HG02642 (cell line): ENCODE data around the gene CRK.

Experiments
- ATAC-seq: cut with Tn5 transposase; IDR thresholded peaks from one replicate; pipeline ENCODE4 v1.9.1; 2021; ENCODE audit warnings: mild to moderate bottlenecking; ENCODE audit not compliant: unreplicated experiment, poor library complexity

Gene CRK

GRCh38 chr17:1486802-1487695 lies 31.0 kb upstream of the CRK start:
- no peak for ATAC-seq

DNA sequence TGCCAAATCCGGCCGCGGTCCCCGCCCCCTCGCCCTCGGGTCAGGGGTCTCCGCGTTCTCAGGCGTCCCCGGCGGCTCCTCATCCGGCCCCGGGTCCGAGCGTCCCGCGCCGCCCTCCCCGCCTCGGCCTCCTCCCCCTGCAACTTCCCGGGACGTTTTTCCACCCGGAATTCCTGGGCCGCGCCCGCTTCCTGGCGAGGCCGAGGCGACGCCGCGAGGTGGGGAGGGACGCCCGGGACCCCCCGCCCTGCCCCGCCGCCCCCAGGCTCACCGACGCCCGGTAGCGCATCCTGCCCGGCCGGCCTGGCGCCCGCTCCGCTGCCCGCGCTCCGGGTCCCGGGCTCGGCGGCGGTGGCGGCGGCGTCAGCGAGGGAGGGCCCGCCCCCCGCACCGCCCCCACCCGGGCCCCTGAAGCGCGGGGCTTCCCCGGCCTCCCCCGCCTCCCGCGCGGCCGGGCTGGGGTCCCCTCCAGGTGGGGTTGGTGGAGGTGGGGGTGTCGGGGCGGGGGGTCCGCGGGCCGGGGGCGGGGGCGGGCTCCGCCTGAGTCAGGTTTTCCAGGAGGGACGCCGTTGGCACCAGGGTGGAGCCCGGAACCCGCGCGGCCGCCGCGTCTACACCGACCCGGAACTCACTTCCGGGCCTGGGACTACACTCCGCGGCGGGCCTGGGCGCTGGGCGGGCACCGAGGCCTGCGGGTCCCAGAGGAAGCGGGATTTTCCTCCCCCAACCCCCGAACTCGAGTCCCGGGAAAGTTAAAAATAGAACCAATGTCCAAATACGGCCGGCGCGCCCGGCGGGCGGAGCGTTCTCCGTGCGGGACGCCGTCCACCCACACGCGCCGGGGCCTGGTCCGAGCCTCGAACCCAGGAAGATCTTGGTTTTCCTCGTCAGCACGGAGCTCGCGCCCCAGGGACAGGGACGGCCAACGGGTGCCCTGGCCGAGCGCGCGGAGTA lies 29.7 kb upstream of the CRK start:
- peak; percentile 33 for ATAC-seq

GRCh38 chr17:1484676-1485422 lies 28.8 kb upstream of the CRK start:
- ATAC-seq: peak; percentile 33

GRCh38 chr17:1484060-1484535 lies 28.1 kb upstream of the CRK start:
- ATAC-seq: no peak

GRCh38 chr17:1482680-1483079 lies 26.6 kb upstream of the CRK start:
- ATAC-seq: no peak

GRCh38 chr17:1481736-1482135 lies 25.7 kb upstream of the CRK start:
- no peak for ATAC-seq

DNA sequence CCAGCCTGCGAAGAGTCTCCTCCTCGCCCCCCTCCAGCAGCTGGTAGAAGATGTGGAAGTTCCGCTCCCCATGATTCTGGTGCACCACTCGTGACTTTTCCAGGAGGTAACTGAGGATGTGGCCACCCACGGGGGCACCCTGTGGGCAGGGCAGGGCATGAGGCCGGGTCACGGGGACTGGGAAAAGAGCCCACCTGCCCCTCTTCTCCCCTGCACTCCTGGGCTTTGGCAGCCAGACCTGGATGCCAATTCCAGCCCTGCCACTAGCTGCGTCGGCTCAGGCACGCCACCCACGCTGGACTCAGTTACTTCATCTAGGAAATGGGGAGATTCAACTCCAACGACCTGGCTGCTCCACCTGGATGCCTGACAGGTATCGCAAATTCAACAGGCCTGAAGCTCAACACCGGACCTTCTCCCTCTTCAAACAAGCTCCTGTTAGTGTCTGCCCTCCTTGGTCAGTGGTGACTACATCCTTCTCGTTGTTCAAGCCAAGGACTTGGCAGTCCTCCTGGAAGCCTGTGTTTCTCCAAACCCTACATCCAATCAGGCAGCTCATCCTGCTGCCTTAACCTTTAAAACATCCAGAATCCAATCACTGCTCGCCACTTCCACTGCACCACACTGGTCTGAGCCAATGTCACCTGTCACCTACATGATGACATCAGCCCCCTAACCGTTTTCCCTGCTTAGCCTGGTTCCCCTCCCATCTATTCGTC lies 24.9 kb upstream of the CRK start:
- ATAC-seq: no peak

GRCh38 chr17:1478418-1478817 lies 22.4 kb upstream of the CRK start:
- ATAC-seq: no peak

GRCh38 chr17:1475321-1475854 lies 19.4 kb upstream of the CRK start:
- ATAC-seq: no peak

DNA sequence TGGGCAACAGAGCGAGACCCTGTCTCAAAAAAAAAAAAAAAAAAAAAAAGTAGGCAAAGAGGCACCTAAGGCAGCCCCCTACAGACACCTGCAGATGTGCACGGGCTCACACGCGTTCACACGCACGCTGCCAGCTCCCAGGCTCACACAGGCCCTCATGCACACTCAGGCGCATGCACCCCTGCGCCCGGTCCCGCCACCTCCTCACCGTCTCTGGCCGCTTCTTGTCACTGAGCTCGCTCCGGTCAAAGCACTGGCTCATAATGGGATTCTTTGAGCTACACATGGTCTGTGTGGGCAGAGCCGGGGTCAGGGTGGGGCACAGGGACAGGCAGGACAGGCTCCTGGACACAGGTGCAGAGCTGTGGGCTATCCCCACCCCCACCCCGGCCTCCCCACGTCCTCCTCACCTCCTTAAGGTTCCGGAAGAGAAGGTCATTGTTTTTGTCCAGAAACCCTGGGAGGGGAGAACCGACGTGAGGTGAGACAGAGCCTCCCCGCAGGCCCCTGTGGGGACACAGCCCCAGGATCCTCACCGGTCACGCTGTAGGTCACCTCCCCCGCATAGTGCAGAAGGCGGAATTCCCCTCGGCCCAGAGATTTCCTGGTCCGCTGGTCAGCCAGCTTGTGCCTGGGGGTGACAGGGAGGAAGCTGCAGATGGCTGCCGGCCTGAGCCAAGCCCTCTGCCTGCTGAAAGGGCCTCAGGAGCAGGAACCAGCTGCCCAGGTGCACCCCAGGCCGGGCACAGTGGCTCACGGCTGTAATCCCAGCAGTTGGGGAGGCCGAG lies 18.6 kb upstream of the CRK start:
- peak; percentile 61 for ATAC-seq

GRCh38 chr17:1473841-1474240 lies 17.8 kb upstream of the CRK start:
- ATAC-seq: no peak

DNA sequence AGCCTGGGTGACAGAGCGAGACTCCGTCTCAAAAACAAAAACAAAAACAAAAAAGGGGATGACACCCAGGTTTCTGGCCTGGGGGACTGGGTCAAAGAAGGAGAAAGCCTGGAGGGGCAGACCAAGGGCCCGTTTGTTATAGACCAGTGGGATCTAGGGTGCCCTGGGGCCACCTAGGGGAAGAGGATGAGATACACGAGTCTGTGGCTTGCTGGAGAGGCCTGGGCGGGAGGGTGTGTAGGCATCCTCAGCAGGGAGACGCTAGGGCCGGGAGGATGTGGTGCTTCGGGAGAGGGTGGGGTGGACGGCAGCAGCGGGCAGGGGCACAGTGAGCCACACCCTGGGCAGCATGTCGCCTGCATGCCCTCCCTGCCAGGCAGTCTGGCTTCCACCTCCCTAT lies 17.1 kb upstream of the CRK start:
- ATAC-seq: no peak

DNA sequence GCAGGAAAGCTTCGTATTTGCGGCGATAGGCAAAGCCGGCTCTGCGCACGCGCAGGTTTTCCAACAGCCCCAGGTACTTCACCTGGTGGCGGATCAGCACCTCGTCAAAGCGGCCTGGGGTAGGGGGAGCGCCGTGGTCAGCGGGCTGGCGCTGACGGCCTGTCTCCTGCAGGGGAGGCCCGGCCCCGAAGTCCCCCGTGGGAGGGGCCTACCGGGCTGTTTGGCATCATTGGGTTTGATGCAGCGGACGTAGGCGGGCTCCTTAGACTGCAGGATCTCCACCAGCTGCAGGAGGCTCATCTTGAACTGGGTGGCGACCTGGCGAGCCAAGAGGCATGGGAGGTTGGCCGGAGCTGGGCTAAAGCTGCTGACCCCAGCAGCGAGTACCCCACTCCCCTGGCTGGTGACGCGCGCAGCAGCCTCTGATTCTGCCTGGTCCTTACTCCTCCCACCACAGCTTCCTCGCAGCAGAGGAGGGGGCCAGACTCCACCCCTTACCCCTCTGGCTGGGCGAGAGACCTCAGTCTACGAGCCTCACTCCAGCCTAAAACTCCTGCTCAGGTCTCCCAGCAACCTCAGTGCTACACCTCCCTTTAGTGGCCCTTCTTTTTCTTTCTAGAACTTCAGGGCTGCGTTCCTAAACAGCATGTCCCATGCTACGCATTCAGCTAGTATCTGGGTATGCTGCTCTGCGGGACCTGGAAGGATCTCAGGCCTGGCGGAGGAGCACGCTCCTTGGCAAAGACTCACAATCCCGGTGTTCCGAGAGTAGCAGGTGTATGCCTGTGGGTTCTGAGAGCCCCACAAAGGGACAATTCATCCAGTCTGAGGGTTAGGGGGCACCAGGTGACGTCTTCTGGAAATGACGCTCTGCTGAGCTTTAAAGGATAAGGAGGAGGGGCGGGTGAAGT lies 16.1 kb upstream of the CRK start:
- no peak for ATAC-seq

DNA sequence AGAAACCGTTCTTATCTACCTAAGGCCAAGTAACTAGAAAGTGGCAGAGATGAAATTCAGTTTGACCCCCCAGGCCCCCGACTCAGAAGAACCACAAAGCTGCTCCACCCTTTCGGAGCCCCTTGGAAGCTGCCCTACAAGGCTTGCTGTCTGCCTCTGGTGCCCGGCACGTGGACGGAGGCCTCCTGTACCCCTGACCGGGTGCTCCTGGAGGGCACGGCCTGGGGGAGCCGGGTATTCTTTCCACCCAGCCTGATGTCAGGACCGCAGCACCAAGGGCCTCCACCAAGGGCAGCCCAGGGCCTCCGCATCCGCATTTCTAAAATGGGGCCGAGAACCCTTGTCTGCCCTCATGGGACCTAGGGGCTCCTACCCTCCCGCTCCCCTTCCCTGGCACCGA lies 15.5 kb upstream of the CRK start:
- ATAC-seq: no peak

DNA sequence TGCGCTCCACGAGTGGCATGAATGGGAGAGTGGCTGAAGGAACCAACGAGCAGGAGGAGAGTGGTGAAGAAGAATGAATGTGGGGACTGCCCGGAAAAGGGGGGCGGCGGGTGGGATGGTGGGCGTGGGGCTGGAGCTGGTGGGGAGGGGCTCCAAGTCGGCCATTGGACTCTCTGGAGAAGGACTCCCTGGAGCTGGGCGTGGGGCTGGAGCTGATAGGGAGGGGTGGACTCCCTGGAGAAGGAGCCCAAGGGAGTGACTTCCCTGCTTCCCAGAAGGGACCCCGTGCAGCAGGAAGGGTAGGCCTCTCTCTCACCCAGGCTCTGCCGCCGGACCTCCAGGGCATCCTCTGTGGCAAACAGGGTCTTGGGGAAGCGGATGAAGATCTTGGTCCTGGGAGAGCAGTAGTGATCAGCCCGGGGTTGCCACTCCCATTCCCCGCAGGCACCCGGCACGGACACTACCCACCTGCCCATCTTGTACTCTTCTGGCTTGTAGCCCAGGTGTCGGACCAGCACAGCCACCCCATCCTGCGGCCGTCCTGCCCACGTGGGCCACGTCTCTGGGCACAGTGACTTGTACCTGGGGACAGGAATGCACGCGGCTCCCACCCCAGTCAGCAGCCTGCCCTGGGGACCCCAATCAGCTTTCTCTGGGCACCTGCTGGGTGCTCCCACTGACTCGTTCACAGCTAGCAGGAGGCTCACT lies 14.9 kb upstream of the CRK start:
- ATAC-seq: no peak

DNA sequence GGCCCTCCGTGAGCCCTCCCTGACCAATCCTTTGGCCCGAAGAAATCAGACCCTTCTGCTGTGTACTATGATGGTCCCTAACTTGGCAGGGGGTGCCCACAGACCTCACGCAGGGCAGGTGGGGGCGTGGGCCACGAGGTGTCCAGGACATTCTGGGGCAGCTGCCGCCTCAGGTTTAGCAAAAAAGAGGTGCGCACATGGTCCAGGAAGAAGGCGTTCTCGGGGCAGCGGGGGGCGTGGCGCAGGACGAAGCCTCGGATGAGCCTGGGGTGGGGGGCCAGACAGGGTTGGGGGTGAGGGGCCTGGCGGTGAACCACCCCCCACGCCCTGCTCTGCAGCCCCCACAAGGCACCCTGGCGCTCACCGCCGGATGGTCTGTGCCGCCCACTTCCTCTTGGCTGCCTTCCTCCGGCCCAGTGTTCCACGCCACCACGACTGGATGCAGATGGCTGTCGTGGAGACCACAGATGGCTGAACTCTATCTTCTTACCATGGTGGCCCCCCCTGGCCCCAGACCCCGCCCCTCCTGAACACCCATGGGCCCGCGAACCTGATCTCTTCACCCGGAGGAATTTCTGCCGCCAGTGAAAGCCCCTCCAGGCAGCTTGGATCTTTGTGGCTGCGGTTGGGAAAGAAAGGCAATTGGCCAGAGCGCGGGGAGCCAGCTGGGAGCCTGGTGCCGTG lies 14.2 kb upstream of the CRK start:
- no peak for ATAC-seq
